Chondrocyte (in vitro differentiated cells): ENCODE data around the gene LLGL2. TPM values are rescaled to one million over a fixed set of nuclear protein-coding genes. Genes with fewer than 3 reads are reported as not detected.

Source experiments
- DNase-seq: peaks from one replicate; pipeline ENCODE4 v3.0.0; 2021; ENCODE audit warnings: mixed read lengths, low spot score
- H3K27ac Mint-ChIP-seq: one replicate; pipeline ENCODE4 v1.8.0; 2021; ENCODE audit warnings: mild to moderate bottlenecking, moderate library complexity, mixed read lengths; ENCODE audit not compliant: unreplicated experiment
- H3K27me3 Mint-ChIP-seq: 2 replicates; pipeline ENCODE4 v1.8.0; 2021; ENCODE audit warnings: low read depth, mixed read lengths
- H3K36me3 Mint-ChIP-seq: 2 replicates; pipeline ENCODE4 v1.8.0; 2021; ENCODE audit warnings: low read depth, mixed read lengths
- H3K4me1 Mint-ChIP-seq: 2 replicates; pipeline ENCODE4 v1.8.0; 2021; ENCODE audit warnings: low read depth, mild to moderate bottlenecking, mixed read lengths
- H3K4me3 Mint-ChIP-seq: one replicate; pipeline ENCODE4 v1.8.0; 2021; ENCODE audit warnings: mild to moderate bottlenecking, moderate library complexity, mixed read lengths; ENCODE audit not compliant: unreplicated experiment
- H3K9me3 Mint-ChIP-seq: 2 replicates; pipeline ENCODE4 v1.8.0; 2021; ENCODE audit warnings: low read depth, mixed read lengths
- CTCF ChIP-seq: fragments of 200-600 bp; sonication (generic); IDR thresholded peaks from 2 replicates; pipeline ENCODE4 v1.5.0; 2021; ENCODE audit warnings: antibody characterized with exemption, mild to moderate bottlenecking, moderate library complexity
- total RNA-seq: library from RNA; stranded (reverse); gene quantifications from 3 replicates; pipeline ENCODE4 v1.2.1, GENCODE V29; 2021

LLGL2 gene
- total RNA-seq, 1 donor from 2014 or later, result 1.8 TPM

- Mint-ChIP-seq H3K36me3 (no peaks in the 10 kb centered on the region), H3K27me3 (no peaks in the 10 kb centered on the region), H3K4me3 (no peak overlapping the region), H3K9me3 (no peaks in the 10 kb centered on the region), H3K4me1 (no peaks in the 10 kb centered on the region), H3K27ac (no peak overlapping the region)
- no peak for DNase-seq
- no peak for TF ChIP-seq CTCF
These were observed 14.7 kb downstream of the LLGL2 start for GRCh38 chr17:75539967-75540729.

- H3K27me3 Mint-ChIP-seq, result peaks cover 2% of the 10 kb centered on the region
- H3K4me3 Mint-ChIP-seq, result no peak overlapping the region
- no peaks in the 10 kb centered on the region for H3K4me1 Mint-ChIP-seq
- no peak for TF ChIP-seq CTCF
- H3K9me3 Mint-ChIP-seq, result no peaks in the 10 kb centered on the region
- no peak overlapping the region for H3K27ac Mint-ChIP-seq
- DNase-seq, result no peak
- H3K36me3 Mint-ChIP-seq, result no peaks in the 10 kb centered on the region
These were observed 15.5 kb downstream of the LLGL2 start for GRCh38 chr17:75540923-75541503.

DNA sequence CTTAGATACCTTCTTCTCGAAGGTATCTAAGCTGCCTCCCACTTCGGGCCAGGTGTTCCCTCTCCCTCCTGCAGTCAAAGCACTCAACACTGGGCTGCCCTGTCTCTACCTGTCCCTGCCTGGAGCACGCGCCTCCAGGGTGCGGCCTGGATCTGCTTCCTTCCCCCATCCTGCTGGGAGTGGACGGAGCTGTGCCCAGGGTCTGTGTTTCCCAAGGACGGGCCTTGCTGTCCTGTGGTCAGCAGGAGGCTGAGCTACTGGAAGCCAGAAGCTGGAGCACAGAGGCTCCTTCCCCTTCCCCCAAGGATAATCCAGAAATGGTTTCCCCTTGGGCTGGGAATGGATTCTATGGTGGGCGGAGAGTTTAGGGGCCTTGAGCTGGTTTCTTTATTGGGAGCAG lies 16.7 kb downstream of the LLGL2 start:
- no peaks in the 10 kb centered on the region for H3K36me3 Mint-ChIP-seq
- H3K4me1 Mint-ChIP-seq, result no peaks in the 10 kb centered on the region
- H3K9me3 Mint-ChIP-seq, result no peaks in the 10 kb centered on the region
- TF ChIP-seq CTCF, result no peak
- no peak overlapping the region for H3K4me3 Mint-ChIP-seq
- DNase-seq, result no peak
- no peak overlapping the region for H3K27ac Mint-ChIP-seq
- peaks cover 3% of the 10 kb centered on the region for H3K27me3 Mint-ChIP-seq

GRCh38 chr17:75542728-75543336 lies 17.3 kb downstream of the LLGL2 start:
- no peaks in the 10 kb centered on the region for H3K9me3 Mint-ChIP-seq
- no peak for TF ChIP-seq CTCF
- no peaks in the 10 kb centered on the region for H3K4me1 Mint-ChIP-seq
- H3K27me3 Mint-ChIP-seq, result peaks cover 3% of the 10 kb centered on the region
- no peak overlapping the region for H3K27ac Mint-ChIP-seq
- no peaks in the 10 kb centered on the region for H3K36me3 Mint-ChIP-seq
- no peak overlapping the region for H3K4me3 Mint-ChIP-seq
- no peak for DNase-seq

DNA sequence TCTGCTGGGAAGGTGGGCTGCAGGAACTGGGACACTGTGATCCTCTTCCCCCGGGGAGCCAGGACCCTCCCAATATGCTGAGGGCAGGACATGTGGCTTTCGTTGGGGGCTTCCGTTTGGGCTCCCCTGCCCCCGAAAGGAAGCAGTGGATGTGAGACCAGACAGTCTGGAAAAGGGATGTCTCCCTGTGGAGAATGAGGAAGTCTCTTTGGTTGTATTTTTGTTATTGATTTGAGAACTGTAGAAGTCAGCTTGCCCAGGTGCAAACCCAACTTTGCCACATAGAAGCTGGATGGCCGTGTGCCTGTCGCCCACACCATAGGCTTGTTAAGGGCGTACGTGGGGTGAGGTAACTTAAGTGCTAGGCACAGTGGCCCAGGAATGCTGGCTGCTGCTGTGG lies 18.8 kb downstream of the LLGL2 start:
- no peak for DNase-seq
- Mint-ChIP-seq H3K4me1 (no peaks in the 10 kb centered on the region), H3K36me3 (no peaks in the 10 kb centered on the region), H3K27ac (no peak overlapping the region), H3K4me3 (no peak overlapping the region), H3K9me3 (no peaks in the 10 kb centered on the region), H3K27me3 (peaks cover 3% of the 10 kb centered on the region)
- no peak for TF ChIP-seq CTCF
